ENCODE results near the gene PLPP2. TPM values are rescaled to one million over a fixed set of nuclear protein-coding genes. Genes with fewer than 3 reads are reported as not detected.

Gene PLPP2
- total and polyA plus RNA-seq, 9 of the 15 experiments (the other 6 are each of a cell fraction or from before 2014, with no cell fraction given) = 0.51 to 4.4 (median 2.2) TPM; not detected in 1

DNA sequence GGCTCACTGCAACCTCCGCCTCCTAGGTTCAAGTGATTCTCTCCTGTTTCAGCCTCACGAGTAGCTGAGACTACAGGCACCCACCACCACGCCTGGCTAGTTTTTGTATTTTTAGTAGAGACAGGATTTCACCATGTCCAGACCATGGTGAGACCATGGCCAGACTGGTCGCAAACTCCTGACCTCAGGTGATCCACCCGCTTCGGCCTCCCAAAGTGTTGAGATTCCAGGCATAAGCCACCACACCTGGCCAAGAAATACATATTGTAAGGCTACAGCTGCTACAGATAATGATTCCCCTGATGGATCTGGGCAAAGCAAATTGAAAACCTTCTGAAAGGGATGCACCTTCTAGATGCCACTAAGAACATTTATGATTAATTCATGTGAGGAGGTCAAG, 17.8 kb downstream of the PLPP2 start:
- H3K79me2 ChIP-seq (ENCODE audit: control insufficient read depth, insufficient read depth, low read length) = no peaks in the 10 kb centered on the region
- intact Hi-C loops (cut with micrococcal nuclease) = no loop called here
- ChIA-PET POLR2A (no interaction called here), CTCF (ENCODE audit: low intra/inter-chr PET ratio) (interaction anchor here (0.8 kb wide), 1 partner anchor 26 kb away, joined by 3 read pairs; no protein-coding TSS in a partner anchor)
- no peaks in the 10 kb centered on the region for H3K36me3 ChIP-seq (ENCODE audit: control insufficient read depth, insufficient read depth, low read length)
- no peak overlapping the region for H3K9ac ChIP-seq (ENCODE audit: insufficient read depth in 1 of 2, low read depth in 2 of 2, low read length in 2 of 2)
- 8% methylated on average over 6 of the region's 6 CpGs for WGBS (ENCODE audit: insufficient coverage, low coverage, missing lambda C conversion rate)
- H2AFZ ChIP-seq (ENCODE audit: low read depth, low read length) = no peak overlapping the region
- H3K27me3 ChIP-seq (ENCODE audit: control insufficient read depth in 2 of 2, insufficient read depth in 2 of 2, low read length in 2 of 2) = peaks cover 25 to 47% of the 10 kb centered on the region in 2 experiments; a peak in 4 of 5 replicates
- H3K9me3 ChIP-seq (replicated peaks; ENCODE audit: control insufficient read depth, insufficient read depth, low read depth, low read length) = no peaks in the 10 kb centered on the region
- H3K4me3 ChIP-seq = no peak overlapping the region
- no peak for DNase-seq (ENCODE audit: extremely low read depth in 1 of 4, low spot score in 3 of 4)
- no peak for TF ChIP-seq ZFX (CRISPR knock-in tag; IDR thresholded peaks at IDR 0.05)
- TF ChIP-seq NUFIP1 (IDR thresholded peaks at IDR 0.05; ENCODE audit: partially characterized antibody) = no peak
- no peak for TF ChIP-seq NR2C1 (IDR thresholded peaks at IDR 0.05)
- no peak for TF ChIP-seq NR2C1 (tag; IDR thresholded peaks at IDR 0.05)
- H3K9me1 ChIP-seq (ENCODE audit: control insufficient read depth, insufficient read depth, low read length) = no peaks in the 10 kb centered on the region
- no peak for FAIRE-seq
- no peak overlapping the region for H3K4me2 ChIP-seq (ENCODE audit: insufficient read depth, low read length)
- no peaks in the 10 kb centered on the region; a peak in 1 of 5 replicates for H3K4me1 ChIP-seq (replicated peaks in 1 of 2; ENCODE audit: control insufficient read depth in 2 of 2, insufficient read depth in 2 of 2, low read length in 2 of 2)
- 0 out of 2 replicates have a peak, but pooled peaks cover 4% of the 10 kb centered on the region for H4K20me1 ChIP-seq (replicated peaks; ENCODE audit: control insufficient read depth, insufficient read depth, low read length)
- ATAC-seq = no peak
- no peak overlapping the region for H3K27ac ChIP-seq (ENCODE audit: extremely low read depth, low read depth, low read length)
- in situ Hi-C loops (cut with MboI) = no loop called here
- no TSS peak for BruUV-seq (replicated peaks)

DNA sequence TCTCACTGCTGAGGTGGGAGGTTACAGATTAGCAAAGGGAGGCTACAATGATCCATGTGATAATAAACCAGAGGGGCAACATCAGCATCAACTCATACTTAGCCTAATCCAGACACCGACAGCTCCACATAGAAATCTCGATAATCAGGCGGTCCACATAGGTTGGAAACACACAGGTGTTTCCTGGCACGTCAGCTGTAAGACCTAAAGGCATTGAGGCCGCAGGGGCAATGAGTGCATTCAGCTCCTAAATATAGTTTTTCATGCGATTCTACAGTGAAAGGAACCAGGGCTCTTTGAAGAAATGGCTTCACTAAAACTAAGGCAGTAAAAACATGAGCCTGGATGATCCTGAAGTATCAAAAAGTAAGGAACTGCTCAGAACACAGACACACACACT, 19.3 kb downstream of the PLPP2 start:
- FAIRE-seq = no peak
- CTCF ChIA-PET (ENCODE audit: low intra/inter-chr PET ratio) = no interaction called here
- H3K4me3 ChIP-seq = no peak overlapping the region

More for the DNA sequence above, 19.3 kb downstream of the PLPP2 start:
- H3K9me1 ChIP-seq (ENCODE audit: control insufficient read depth, insufficient read depth, low read length) = no peaks in the 10 kb centered on the region
- no peak overlapping the region for H3K27ac ChIP-seq (ENCODE audit: extremely low read depth, low read depth, low read length)
- no peaks in the 10 kb centered on the region for H3K79me2 ChIP-seq (ENCODE audit: control insufficient read depth, insufficient read depth, low read length)
- no peaks in the 10 kb centered on the region for H4K20me1 ChIP-seq (replicated peaks; ENCODE audit: control insufficient read depth, insufficient read depth, low read length)
- in situ Hi-C loops (cut with MboI) = no loop called here
- H3K9me3 ChIP-seq (replicated peaks; ENCODE audit: control insufficient read depth, insufficient read depth, low read depth, low read length) = no peaks in the 10 kb centered on the region; the same call in 1 of the 2 replicates
- no TSS peak for BruUV-seq (replicated peaks)
- peaks cover 30 to 34% of the 10 kb centered on the region in 2 experiments; a peak in 4 of 5 replicates for H3K27me3 ChIP-seq (ENCODE audit: control insufficient read depth in 2 of 2, insufficient read depth in 2 of 2, low read length in 2 of 2)
- POLR2A ChIA-PET = interaction anchor here (0.9 to 1.1 kb wide), 2 partner anchors 13 to 19 kb away, joined by 3 to 4 read pairs; no protein-coding TSS in a partner anchor
- H3K4me1 ChIP-seq (replicated peaks in 1 of 2; ENCODE audit: control insufficient read depth in 2 of 2, insufficient read depth in 2 of 2, low read length in 2 of 2) = peaks cover 0 to 8% of the 10 kb centered on the region in 2 experiments; a peak in 3 of 5 replicates
- H3K36me3 ChIP-seq (ENCODE audit: control insufficient read depth, insufficient read depth, low read length) = no peaks in the 10 kb centered on the region
- WGBS (ENCODE audit: insufficient coverage, low coverage, missing lambda C conversion rate) = 8% methylated on average over 6 of the region's 6 CpGs
- no peak for ATAC-seq
- H3K4me2 ChIP-seq (ENCODE audit: insufficient read depth, low read length) = no peak overlapping the region
- H3K9ac ChIP-seq (ENCODE audit: insufficient read depth in 1 of 2, low read depth in 2 of 2, low read length in 2 of 2) = no peak overlapping the region
- no peak overlapping the region for H2AFZ ChIP-seq (ENCODE audit: low read depth, low read length)
- intact Hi-C loops (cut with micrococcal nuclease) = no loop called here
- DNase-seq (ENCODE audit: extremely low read depth in 1 of 4, low spot score in 3 of 4) = peak in 1 of 4 experiments; percentile 1
- no peak for TF ChIP-seq ZNF41 (CRISPR knock-in tag; conservative IDR thresholded peaks at IDR 0.05)
- no peak for TF ChIP-seq STAG1 (CRISPR knock-in tag; IDR thresholded peaks at IDR 0.05; ENCODE audit: borderline replicate concordance)
- TF ChIP-seq SIN3B (IDR thresholded peaks at IDR 0.05; ENCODE audit: low read depth) = no peak
- TF ChIP-seq ZNF707 (CRISPR knock-in tag; conservative IDR thresholded peaks at IDR 0.05) = no peak
- no peak for TF ChIP-seq MCM2 (IDR thresholded peaks at IDR 0.05; ENCODE audit: low read depth)
- no peak for TF ChIP-seq EGR1 (conservative IDR thresholded peaks at IDR 0.05)

All from K562 (cell line).